B cell (primary cell): ENCODE measurements around the gene BRI3. TPM values are rescaled to one million over a fixed set of nuclear protein-coding genes. Genes with fewer than 3 reads are reported as not detected.

Experiments
- ATAC-seq: fragments of 200-7000 bp; cut with Tn5 transposase; one replicate; pipeline ENCODE4 v1.10.0; 2021; ENCODE audit warnings: low read depth, mild to moderate bottlenecking, moderate number of reproducible peaks, moderate library complexity
- CTCF ChIA-PET: fragments of 350-600 bp; sonication (Branson Sonifier 250); formaldehyde crosslinking; loops from one replicate; lab custom pipeline; 2021; ENCODE audit warnings: antibody characterized with exemption, inconsistent platforms; lab: Charles Lee
- POLR2A ChIA-PET: fragments of 350-600 bp; sonication (Branson Sonifier 250); formaldehyde crosslinking; loops from one replicate; lab custom pipeline; 2021; ENCODE audit warnings: antibody characterized with exemption; lab: Charles Lee
- DNase-seq: peaks from one replicate; pipeline ENCODE4 v3.0.0; 2013
- H2AFZ ChIP-seq: 2 replicates; pipeline ENCODE4 v1.6.1; 2012; ENCODE audit warnings: mild to moderate bottlenecking, low read depth, low read length; ENCODE audit not compliant: insufficient read depth, poor library complexity, severe bottlenecking
- H3K27ac ChIP-seq, 2 donors: 1 replicate in 1 of 2; 2 replicates in 1 of 2; pipeline ENCODE4 v1.5.1; 2012 to 2013; ENCODE audit warnings: low read length in 2 of 2, mild to moderate bottlenecking in 2 of 2, moderate library complexity in 1 of 2
- H3K27me3 ChIP-seq, 4 experiments: fragments of 200-600 bp in 1 of 4; sonication (generic) in 1 of 4; replicated peaks in 1 of 4; 1 replicate in 2 of 4; 2 replicates in 2 of 4; pipeline versions ENCODE4 v1.6.1 to v1.7.0; 2013 to 2016; ENCODE audit warnings: low read length in 3 of 4, mild to moderate bottlenecking in 2 of 4, mixed read lengths in 1 of 4, moderate library complexity in 1 of 4; ENCODE audit not compliant: insufficient read depth in 4 of 4, control insufficient read depth in 3 of 4; ENCODE audit errors: control extremely low read depth in 1 of 4
- H3K36me3 ChIP-seq, 2 experiments: replicated peaks in 1 of 2; 1 replicate in 1 of 2; 2 replicates in 1 of 2; pipeline versions ENCODE4 v1.6.1 to v1.7.1; 2013; ENCODE audit warnings: low read length in 1 of 2; ENCODE audit not compliant: insufficient read depth in 2 of 2, control insufficient read depth in 1 of 2; ENCODE audit errors: control extremely low read depth in 1 of 2, extremely low read depth in 1 of 2
- H3K4me1 ChIP-seq, 2 donors: fragments of 200-600 bp in 1 of 2; sonication (generic) in 1 of 2; 1 replicate in 1 of 2; 2 replicates in 1 of 2; pipeline versions ENCODE4 v1.5.1 to v1.6.1; 2013 to 2017; ENCODE audit warnings: low read length in 2 of 2; ENCODE audit not compliant: control insufficient read depth in 2 of 2, insufficient read depth in 2 of 2
- H3K4me2 ChIP-seq: replicated peaks from 2 replicates; pipeline ENCODE3; 2012; ENCODE audit warnings: mild to moderate bottlenecking, low read depth, low read length; ENCODE audit not compliant: poor library complexity, severe bottlenecking
- H3K4me3 ChIP-seq, 5 experiments: fragments of 200-600 bp in 1 of 5; sonication (generic) in 1 of 5; 1 replicate in 3 of 5; 2 replicates in 2 of 5; pipeline versions ENCODE4 v1.5.1 to v1.7.0; 2011 to 2016; ENCODE audit warnings: low read length in 4 of 5, mild to moderate bottlenecking in 4 of 5, low read depth in 2 of 5, control low read depth in 1 of 5, moderate library complexity in 1 of 5; ENCODE audit not compliant: insufficient read depth in 1 of 5; ENCODE audit errors: control extremely low read depth in 1 of 5, extremely low read depth in 1 of 5
- H3K79me2 ChIP-seq: fragments of 200-600 bp; sonication (generic); one replicate; pipeline ENCODE4 v1.6.0; 2016; ENCODE audit warnings: low read length; ENCODE audit not compliant: control insufficient read depth, insufficient read depth
- H3K9ac ChIP-seq: fragments of 200-600 bp; sonication (generic); 2 replicates; pipeline ENCODE4 v1.6.1; 2017; ENCODE audit warnings: mild to moderate bottlenecking, low read length, moderate library complexity
- H3K9me3 ChIP-seq, 3 donors: one replicate each; pipeline versions ENCODE4 v1.6.1 to v1.7.1; 2013; ENCODE audit warnings: low read length in 2 of 3; ENCODE audit not compliant: control insufficient read depth in 2 of 3, insufficient read depth in 1 of 3; ENCODE audit errors: control extremely low read depth in 1 of 3
- H4K20me1 ChIP-seq: 2 replicates; pipeline ENCODE4 v1.6.0; 2012; ENCODE audit warnings: mild to moderate bottlenecking, low read length; ENCODE audit not compliant: insufficient read depth, control insufficient read depth, poor library complexity, severe bottlenecking
- H3K27ac Mint-ChIP-seq: one replicate; pipeline ENCODE4 v1.8.0; 2021; ENCODE audit warnings: mixed read lengths
- H3K27me3 Mint-ChIP-seq: one replicate; pipeline ENCODE4 v1.8.0; 2021; ENCODE audit warnings: mixed read lengths
- H3K4me1 Mint-ChIP-seq: one replicate; pipeline ENCODE4 v1.8.0; 2021; ENCODE audit warnings: mixed read lengths
- H3K4me3 Mint-ChIP-seq: one replicate; pipeline ENCODE4 v1.8.0; 2021; ENCODE audit warnings: mixed read lengths
- H3K9me3 Mint-ChIP-seq: one replicate; pipeline ENCODE4 v1.8.0; 2022; ENCODE audit warnings: mixed read lengths; ENCODE audit not compliant: insufficient read depth
- CTCF ChIP-seq: fragments of 200-600 bp; IDR thresholded peaks from one replicate; pipeline ENCODE4 v1.8.0; 2022; ENCODE audit warnings: antibody characterized with exemption, mild to moderate bottlenecking
- EZH2 ChIP-seq: IDR thresholded peaks from 2 replicates; pipeline ENCODE4 v1.6.1; 2012; ENCODE audit warnings: borderline replicate concordance, low read depth, mild to moderate bottlenecking, moderate library complexity, low read length; ENCODE audit not compliant: insufficient read depth, poor library complexity, severe bottlenecking
- WGBS: methylation state at CpG from one replicate; pipeline ENCODE4 v1.1.5; 2013; ENCODE audit warnings: missing lambda C conversion rate; ENCODE audit not compliant: insufficient coverage; 5-methylcytosine and 5-hydroxymethylcytosine counted together
- intact Hi-C: fragments of 100-400 bp; cut with micrococcal nuclease; formaldehyde crosslinking; loops from one replicate; pipeline ENCODE4 v1.10.0; 2022
- polyA plus RNA-seq: library from polyadenylated mRNA; depleted of rRNA; stranded (reverse); fragments of >200 nt; gene quantifications from 2 replicates; pipeline ENCODE4 v1.2.3, GENCODE V29; 2012
- total RNA-seq, 2 donors: library from RNA; stranded (reverse); fragments of 120-200 nt in 1 of 2; gene quantifications; 1 replicate in 1 of 2; 2 replicates in 1 of 2; pipeline versions ENCODE4 v1.2.3 to v1.2.4, GENCODE V29; 2013 to 2022

Gene BRI3
- total and polyA plus RNA-seq, 2 donors (not counting 1 experiment from before 2014, with no cell fraction given), result 21.6 to 86.7 TPM

GRCh38 chr7:98266840-98267239 is 14.6 kb upstream of the BRI3 start:
- no peaks in the 10 kb centered on the region for H3K27me3 ChIP-seq
- no peaks in the 10 kb centered on the region for H3K36me3 ChIP-seq
- TF ChIP-seq CTCF (peak; percentile 37), EZH2 (no peak)
- 29% methylated on average over 1 of the region's 2 CpGs for WGBS
- ChIA-PET CTCF (interaction anchor here (0.5 to 1.7 kb wide), 4 partner anchors 14 to 144 kb away, joined by 3 to 9 read pairs (median 6); partner anchors contain the start of gene BAIAP2L1), POLR2A (no interaction called here)
- Mint-ChIP-seq H3K27me3 (no peaks in the 10 kb centered on the region), H3K4me3 (no peak overlapping the region), H3K4me1 (no peaks in the 10 kb centered on the region), H3K9me3 (no peaks in the 10 kb centered on the region), H3K27ac (no peak overlapping the region)
- no peaks in the 10 kb centered on the region for H3K4me1 ChIP-seq
- H3K4me3 ChIP-seq, result no peak overlapping the region
- DNase-seq (no peak), ATAC-seq (peak; percentile 41)
- H3K79me2 ChIP-seq, result no peaks in the 10 kb centered on the region
- H3K9me3 ChIP-seq, result peaks cover 0 to under 1% (median 0%) of the 10 kb centered on the region in 3 donors
- no peak overlapping the region for H2AFZ ChIP-seq
- intact Hi-C loops, result no loop called here
- H3K9ac ChIP-seq, result no peak overlapping the region
- no peak overlapping the region for H3K27ac ChIP-seq
- no peak overlapping the region for H3K4me2 ChIP-seq
- H4K20me1 ChIP-seq, result no peaks in the 10 kb centered on the region

DNA sequence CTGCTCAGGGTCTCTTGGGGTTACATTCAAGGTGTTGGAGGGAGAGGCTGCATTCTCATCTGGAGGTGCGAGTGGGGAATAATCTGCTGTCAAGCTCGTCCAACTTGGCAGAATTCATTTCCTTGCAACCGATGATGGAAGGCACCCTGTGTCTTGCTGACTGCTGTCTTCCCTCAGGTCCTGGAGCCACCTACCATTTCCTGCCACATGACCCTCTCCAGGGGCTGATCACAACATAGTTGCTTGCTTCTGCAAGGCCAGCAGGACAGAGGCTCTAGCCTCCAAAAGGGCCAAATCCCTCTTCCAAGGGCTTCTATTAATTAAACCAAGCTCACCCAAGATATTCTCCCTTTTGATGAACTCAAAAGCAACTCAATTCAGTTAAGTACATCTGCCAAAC is 14.2 kb upstream of the BRI3 start:
- ChIA-PET CTCF (interaction anchor here (0.6 to 1.7 kb wide), 3 partner anchors 13 to 134 kb away, joined by 5 to 9 read pairs (median 7); partner anchors contain the start of gene BAIAP2L1), POLR2A (no interaction called here)
- no peaks in the 10 kb centered on the region for H3K9me3 ChIP-seq
- TF ChIP-seq EZH2 (no peak), CTCF (no peak)
- H3K27ac ChIP-seq, result no peak overlapping the region
- DNase-seq, result no peak
- no peak overlapping the region for H2AFZ ChIP-seq
- no peaks in the 10 kb centered on the region for H4K20me1 ChIP-seq
- H3K79me2 ChIP-seq, result no peaks in the 10 kb centered on the region
- H3K4me2 ChIP-seq, result no peak overlapping the region
- H3K36me3 ChIP-seq, result no peaks in the 10 kb centered on the region
- intact Hi-C loops, result no loop called here
- H3K4me3 Mint-ChIP-seq, result no peak overlapping the region
- H3K4me3 ChIP-seq, result no peak overlapping the region
- H3K4me1 ChIP-seq, result no peaks in the 10 kb centered on the region
- no peak overlapping the region for H3K27ac Mint-ChIP-seq
- no peak for ATAC-seq
- no peaks in the 10 kb centered on the region for H3K9me3 Mint-ChIP-seq
- H3K9ac ChIP-seq, result no peak overlapping the region
- no peaks in the 10 kb centered on the region for H3K27me3 ChIP-seq
- H3K27me3 Mint-ChIP-seq, result no peaks in the 10 kb centered on the region
- no peaks in the 10 kb centered on the region for H3K4me1 Mint-ChIP-seq
- 100% methylated on average over 3 of the region's 3 CpGs for WGBS
